Smooth muscle cell of the coronary artery (primary cell): Measurements from ENCODE around the gene RGS18. TPM values are rescaled to one million over a fixed set of nuclear protein-coding genes. Genes with fewer than 3 reads are reported as not detected.

ENCODE experiments used
- total RNA-seq: library from RNA; depleted of rRNA; stranded (reverse); fragments of >200 nt; gene quantifications from 2 replicates; pipeline ENCODE4 v1.2.3, GENCODE V29; 2014; ENCODE audit warnings: low replicate concordance

Gene RGS18, protein sequence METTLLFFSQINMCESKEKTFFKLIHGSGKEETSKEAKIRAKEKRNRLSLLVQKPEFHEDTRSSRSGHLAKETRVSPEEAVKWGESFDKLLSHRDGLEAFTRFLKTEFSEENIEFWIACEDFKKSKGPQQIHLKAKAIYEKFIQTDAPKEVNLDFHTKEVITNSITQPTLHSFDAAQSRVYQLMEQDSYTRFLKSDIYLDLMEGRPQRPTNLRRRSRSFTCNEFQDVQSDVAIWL
- total RNA-seq, result not detected in 2 replicates

DNA sequence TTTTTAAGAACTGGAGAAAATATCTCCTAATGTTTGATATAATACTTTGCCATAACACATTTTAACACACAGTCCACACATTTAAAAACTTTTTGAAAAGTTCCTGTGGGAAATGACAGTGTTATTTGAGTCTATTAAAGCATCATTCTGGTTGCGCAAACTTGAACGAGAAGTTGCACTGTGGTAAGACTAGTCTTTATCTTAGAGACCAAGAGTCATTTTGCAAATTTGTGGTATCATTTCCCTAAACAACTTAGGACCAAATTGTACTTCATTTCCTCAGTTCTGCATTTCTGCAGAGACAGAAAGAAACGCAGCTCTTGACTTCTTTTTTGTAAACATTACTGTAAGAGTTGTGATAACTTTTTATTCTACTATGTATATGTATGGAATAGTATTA lies at the start of gene RGS18:
Gene RGS18 (plus strand): TSS at position 282 of the 400 bp plus-strand sequence. CDS start 176 bp downstream, outside the sequence.

Other genes starting within 250 kb of the RGS18 start
- gene RGS21, start 158.5 kb downstream of the RGS18 start, total RNA-seq, result not detected in 2 replicates